HG03175 (cell line): ENCODE data around the gene SPG21.
A peak's percentile ranks its signal among the peaks of the same experiment; 100 is the strongest.
"Not testable (repeated sequence)": the region's sequence is repeated elsewhere in the genome, so short reads cannot be mapped to it uniquely, and the experiment has no call there.

Source experiments
- ATAC-seq: cut with Tn5 transposase; IDR thresholded peaks from one replicate; pipeline ENCODE4 v1.9.1; 2021; ENCODE audit warnings: mild to moderate bottlenecking, moderate library complexity; ENCODE audit not compliant: unreplicated experiment

The SPG21 gene, protein sequence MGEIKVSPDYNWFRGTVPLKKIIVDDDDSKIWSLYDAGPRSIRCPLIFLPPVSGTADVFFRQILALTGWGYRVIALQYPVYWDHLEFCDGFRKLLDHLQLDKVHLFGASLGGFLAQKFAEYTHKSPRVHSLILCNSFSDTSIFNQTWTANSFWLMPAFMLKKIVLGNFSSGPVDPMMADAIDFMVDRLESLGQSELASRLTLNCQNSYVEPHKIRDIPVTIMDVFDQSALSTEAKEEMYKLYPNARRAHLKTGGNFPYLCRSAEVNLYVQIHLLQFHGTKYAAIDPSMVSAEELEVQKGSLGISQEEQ

DNA sequence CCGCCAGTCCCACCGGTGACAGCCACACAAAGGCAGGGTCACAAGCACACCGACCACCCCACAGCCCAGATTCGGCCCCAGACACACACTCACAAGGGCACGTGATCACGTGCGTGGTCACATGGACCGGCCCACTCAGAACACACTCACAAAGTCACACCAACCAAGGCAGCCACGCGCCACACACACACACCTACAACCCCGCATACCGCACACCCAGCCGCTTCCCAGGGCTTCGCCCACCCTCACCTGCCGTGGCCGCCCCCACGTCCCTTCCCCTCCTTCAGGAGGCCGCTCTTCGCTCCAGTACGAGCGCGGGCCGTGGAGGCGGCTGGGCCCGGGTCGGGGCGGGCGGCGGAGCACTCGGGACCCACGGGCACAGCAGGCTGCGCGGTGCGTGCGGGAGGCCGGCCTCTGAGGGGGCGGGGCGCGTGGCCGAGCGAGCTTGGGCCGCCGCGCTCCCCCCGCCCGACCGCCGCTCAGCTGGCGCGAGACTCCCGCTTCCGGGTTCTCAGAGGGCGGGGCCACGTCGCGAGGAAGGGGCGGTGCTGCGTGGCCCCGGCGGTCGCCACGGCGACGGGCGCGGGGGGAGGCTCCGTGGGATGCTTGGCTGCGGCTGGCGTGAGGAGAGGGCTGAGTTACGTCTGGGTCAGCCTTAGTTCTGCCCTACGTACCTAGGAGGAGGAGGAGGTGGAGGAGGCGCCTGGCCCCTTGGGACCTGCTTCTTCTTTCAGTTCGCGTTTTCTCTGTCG, at the start of gene SPG21:
TSS of gene SPG21 (minus strand) at position 499 of the 752 bp plus-strand sequence. CDS start 6,345 bp downstream, outside the sequence.
- ATAC-seq = peak; percentile 95

DNA sequence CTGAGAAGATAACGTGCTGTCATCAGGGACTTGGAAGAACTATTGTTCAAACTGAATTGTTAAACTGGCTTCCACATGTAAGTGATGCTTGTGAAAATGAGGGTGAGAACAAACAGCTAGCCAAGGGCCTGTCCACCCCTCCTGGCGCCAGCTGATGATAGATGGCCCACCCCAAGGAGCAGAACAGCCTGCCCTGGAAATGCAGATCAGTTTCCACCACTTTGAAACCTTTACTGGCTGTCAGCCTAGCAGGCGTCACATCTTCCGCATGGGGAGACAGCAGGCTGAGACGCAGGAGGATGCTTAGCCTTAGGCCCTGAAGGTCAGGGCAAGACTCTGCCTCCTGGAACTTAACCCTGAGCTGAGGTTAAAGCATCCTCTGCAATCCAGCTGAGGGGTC, 49.1 kb upstream of the SPG21 start:
- no peak for ATAC-seq

DNA sequence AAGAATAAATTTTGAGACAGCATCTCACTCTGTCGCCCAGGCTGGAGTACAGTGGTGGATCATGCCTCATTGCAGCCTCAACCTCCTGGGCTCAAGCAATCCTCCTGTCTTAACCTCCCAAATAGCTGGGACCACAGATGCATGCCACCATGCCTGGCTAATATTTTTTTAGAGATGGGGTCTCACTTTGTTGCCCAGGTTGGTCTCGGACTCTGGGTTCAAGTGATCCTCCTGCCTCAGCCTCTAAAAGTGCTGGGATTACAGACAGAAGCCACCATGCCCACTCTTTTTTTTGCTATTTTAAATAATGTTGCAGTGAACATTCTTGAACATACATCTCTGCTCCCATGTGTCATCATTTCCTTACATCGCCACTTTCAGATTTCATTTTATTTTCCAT, 48.7 kb upstream of the SPG21 start:
- ATAC-seq = no peak

DNA sequence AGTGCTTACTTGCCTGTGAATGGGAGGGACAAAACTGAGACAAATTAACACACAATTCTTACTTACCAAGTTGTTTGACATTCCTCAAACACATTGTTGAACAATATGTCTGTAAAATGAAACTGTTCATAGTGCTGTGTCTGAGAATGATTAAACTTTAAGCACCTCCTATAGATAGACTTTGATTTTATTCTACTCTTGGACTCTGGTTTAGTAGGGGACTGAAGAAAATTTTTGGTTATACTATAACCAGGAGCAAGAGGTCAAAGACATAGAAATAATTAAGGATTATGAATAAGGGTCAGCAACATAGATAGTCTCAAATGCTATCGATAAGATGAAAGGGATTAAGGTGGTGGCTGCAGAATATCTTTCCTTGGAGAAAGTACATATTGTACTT, 47.6 kb upstream of the SPG21 start:
- ATAC-seq = no peak

DNA sequence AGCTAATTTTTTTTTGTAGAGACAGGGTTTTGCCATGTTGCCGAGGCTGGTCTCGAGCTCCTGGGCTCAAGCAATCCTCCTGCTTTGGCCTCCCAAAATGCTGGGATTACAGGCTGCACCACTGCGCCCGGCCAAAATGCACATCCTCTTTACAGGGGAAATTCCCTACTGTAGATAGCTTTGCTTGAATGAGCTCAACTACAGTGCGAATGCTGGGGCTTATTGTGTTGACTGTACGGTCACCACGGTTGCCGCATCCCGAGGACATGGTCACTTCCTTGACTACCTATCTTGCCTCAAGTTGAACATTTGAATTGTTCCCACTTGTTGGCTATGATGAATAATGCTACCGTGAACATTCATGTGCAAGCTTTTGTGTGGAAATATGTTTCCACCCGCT, 45.0 kb upstream of the SPG21 start:
- ATAC-seq = no peak

DNA sequence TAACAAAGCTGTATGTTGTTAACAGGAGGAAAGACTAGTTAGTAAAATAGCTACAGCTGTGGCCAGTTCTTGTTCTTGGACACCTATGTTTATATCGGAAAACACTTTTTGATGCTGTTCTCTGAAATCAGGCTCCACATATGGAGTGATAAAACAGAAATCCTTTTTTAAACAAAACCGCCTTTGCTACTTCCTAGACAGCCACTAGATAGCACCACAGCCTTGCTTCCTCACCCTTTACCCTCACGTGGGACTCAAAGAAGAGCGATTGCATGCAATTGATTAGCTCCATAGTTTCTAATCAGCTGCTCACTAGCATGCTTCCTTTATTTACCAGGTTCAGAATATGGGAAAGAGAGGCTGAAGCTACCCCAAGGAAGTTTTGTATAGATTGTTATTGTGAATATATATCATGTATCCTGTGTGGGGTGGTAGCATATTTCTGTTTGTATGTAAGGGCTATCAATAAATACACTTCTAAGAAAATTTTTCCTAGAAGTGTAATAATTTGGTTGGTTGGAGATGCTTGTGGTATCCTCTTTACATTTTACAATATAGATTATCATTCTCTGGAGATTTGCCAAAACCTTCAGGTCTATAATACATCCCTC, 44.0 kb upstream of the SPG21 start:
- no peak for ATAC-seq

DNA sequence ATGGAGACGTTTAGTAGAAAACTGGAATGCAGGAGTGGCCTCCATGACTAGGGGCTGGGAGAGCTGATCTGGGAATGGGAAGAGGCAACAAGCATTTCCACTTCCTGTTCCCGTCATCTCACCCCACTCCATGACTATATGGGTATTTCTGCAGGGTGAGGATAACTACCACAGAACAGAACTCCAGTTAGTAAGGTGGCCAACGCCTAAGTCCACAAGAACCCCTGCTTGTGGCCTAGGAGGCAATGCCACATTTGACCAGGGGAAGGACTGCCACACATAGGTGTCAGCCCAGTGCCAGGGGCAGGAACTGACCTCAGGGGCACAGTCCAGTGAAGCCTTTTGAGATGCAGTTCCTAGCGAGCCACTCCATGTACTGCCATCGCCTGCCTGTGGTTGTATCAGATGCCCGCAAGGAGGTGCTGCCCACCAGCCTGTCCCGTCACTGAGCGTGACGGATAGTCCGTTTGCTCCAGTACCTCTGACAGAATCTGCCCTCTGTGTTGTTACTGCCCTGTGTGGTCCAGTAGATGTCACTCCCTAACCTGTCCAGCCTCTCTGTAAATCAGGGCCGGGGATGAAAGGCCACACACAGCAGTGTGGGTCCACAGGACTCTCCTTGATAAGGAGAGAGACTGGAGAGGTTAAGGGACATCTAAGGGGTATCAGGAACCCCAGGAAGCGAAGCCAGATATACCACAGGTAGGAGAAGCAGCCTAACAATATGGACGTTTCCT, 43.3 kb upstream of the SPG21 start:
- no peak for ATAC-seq

DNA sequence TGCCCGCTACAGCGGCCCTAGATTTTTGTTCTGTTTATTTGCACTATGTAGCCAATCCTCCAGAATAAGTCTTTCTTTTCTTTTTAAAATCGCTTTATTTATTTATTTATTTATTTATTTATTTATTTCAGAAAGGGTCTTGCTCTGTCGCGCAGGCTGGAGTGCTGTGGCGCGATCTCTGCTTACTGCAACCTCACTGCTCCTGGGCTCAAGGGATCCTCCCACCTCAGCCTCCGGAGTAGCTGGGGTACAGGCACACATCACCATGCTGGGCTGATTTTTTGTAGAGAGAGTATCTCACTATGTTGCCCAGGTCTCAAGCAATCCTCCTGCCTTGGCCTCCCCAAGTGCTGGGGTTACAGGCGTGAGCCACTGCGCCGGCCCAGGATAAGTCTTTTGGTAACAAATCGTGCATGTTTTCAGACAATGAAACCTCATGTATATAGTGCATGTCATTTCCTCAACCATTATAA, 40.1 kb upstream of the SPG21 start:
- no peak for ATAC-seq

DNA sequence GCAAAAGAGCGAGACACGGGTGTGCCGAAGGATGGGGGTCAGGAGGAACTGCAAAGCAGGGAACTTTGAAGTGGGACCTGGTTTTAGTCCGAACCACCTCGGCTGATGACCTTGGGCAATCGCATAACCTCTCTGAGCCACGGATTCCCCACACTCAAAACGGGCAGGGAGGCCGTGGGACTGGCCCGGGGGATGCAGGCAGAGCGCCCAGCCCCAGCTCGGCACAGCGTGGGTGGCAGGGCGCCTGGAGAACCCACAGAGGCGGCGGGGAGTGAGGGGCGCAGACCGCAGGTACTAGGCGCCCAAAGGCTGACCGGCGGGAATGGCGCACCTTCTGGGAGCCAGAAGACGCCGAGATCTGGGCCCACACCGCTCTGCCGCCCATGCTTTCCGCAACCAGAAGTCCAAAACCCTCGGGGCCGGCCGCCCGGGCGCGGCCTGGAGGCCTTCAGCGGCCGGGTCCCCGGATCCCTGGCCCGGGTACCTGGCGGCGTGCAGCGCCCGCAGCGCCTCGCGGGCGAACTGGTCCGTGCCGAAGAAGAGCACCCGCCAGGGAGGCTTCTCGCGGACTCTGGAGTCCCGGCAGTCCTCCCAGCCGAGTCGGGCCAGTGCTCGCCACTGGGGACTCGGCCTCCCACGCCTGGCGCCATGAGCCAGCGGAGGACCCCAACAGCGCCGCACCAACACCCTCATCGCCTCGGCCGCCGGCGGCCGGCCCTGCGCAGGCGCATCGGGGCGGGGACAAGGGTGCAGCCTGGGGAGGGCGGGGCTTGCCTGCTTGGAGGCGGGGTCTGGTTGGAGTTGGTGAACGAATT, 39.4 kb upstream of the SPG21 start, which contains the start of gene MTFMT:
TSS of gene MTFMT (minus strand) at position 719 of the 815 bp plus-strand sequence. CDS start at position 693, 26 bp downstream.
- peak; percentile 78 for ATAC-seq

DNA sequence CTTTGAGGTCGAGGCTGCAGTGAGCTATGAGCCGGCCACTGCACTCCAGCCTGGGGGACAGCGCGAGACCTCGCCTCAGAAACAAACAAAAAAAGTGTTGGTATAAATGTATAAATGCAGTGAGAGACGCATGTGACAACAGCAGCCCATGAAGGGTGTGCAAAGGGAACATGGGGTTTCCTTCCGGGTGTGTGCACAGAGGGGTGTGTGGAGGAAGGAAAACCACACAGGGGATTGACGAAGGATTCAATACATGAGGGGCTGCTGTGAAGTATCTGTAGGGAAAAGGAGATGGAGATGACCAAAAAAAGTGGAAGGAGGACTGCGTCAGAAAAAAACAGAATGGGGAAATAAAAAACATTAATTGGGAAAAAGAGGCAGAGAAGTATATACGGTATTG, 38.6 kb upstream of the SPG21 start:
- ATAC-seq = no peak

DNA sequence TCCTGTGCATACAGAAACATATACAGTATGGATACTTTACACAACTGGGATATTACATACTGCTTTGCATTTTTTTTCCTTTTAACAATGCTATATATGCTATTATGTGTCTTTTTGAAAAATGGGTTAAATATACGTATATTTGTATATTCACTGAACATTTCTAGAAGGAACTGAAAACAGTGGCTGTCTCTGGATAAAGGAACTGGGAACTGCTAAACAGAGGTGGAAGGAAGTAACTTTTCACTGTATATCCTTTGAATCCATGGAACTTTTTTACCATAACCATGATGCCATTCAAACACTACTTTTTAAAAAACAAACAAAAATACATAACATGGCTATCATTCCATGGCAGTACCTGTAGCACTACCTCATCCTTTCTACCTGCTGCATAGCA, 37.9 kb upstream of the SPG21 start:
- no peak for ATAC-seq

DNA sequence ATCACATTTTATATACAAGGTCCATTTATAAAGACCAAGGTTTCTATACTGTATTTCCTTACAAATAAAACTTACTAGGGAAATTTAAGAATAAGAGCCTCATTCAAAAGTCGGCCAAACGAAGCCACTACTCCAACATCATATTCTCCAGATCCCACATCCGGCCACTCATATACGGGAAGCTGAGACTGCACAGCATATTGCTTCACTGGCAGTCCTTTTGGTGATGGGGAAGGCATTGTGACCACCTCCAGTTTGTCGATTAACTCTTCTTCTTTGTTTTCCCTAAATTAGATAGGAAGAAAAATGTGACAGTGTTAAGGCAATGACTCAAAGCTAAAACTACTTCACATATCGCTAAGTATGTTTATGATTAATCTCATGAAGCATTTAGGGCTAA, 37.0 kb upstream of the SPG21 start:
- no peak for ATAC-seq

DNA sequence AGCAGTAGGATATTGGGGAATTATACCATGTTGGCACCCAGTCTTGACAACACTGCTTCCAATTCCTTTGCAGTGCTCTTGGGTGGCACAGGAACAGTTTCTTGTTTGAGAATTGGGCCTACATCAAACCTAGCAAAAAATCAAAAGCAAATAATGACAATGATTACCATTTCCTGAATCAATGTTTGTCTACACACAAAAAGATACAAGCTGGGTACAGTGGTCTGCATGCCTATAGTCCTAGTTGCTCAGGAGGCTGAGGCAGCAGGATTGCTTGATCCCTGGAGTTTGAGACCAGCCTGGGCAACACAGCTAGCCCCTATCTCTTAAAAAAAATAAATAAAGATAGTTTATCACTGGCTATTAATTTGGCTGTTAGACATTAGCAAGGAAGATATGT, 31.8 kb upstream of the SPG21 start:
- no peak for ATAC-seq

DNA sequence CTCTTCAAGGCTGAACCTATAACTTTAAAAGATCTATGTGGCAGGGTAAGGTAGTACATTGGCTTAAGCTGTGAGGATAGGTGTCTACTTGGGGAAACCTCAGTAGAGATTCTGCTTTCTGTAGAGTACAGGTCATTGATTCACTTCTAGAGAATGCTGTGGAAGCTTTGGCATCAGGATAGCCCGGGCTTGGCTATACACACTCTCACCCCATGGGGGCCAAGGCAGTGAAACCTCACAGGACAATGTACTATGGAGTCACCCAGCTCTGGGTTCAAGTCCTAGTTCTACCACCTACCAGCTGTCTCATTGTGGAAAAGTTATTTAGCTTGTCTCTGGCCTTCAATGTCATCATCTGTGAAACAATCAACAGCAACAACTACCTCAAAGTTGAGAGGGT, 30.7 kb upstream of the SPG21 start:
- no peak for ATAC-seq

DNA sequence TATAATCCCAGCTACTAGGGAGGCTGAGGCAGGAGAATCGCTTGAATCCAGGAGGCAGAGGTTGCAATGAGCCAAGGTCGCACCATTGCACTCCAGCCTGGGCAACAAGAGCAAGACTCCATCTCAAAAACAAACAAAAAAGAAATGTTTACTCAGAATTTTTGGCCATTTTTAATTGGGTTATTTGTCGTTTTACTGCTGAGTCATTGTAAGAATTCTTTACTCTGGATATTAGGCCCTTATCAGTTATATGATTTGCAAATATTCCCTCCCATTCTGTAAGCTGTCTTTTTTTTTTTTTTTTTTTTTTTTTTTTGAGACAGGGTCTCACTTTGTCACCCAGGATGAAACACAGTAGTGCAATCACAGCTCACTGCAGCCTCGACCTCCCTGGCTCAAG, 21.5 kb upstream of the SPG21 start:
- not testable (repeated sequence) for ATAC-seq

DNA sequence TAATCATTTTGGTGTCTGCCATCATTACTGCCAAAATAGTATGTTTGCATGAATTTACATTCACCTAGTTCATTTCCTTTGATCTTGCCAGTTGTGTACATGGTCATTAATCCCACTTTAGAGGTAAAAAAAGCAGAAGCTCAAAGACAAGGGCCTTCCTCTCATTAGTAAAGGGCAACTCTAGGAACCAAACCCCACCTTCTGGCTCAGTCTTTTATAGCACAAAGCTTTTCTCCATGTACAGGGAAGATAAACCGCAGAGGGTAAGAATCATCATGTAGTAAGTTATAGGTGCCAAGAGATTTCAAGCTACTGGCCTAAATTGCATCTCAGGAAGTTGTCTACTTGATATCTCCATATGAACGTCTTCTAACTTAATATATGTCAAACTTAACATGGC, 19.3 kb upstream of the SPG21 start:
- ATAC-seq = no peak

DNA sequence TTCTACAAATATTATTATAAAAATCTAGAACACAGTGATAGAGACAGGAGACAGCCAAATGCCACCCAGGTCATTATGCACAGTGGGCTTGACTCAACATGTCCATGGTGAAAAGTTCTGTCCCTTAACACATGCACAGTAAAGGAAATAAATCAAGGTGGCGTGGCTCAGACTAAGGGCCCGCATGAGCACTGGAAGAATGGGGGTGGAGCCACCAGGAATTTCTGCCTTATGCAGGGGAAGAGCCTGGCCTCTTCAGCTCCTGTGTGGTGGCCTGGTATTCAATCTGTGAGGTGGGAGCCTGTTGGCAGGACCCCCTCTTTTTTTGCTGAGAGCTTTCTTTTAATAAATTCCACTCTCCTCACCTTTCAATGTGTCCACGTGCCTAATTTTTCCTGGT, 17.2 kb upstream of the SPG21 start:
- no peak for ATAC-seq

DNA sequence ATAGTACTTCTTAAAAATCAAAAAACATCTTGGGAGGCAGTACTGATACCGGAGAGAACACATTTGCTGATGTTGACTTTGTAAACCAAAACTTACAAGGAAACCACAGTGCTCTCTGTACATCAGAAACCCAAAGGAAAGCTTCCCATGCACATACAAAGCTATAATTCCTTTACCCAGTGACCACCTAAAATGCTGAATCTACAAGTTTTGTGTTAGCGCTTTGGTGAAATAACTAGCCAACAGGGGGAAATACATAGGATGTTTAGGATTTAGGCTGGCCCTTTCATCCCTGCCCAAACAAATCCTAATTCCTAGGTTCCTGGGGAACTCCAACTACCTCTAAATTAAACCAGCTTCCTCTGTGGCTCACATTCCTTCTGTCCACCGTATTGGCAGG, 15.3 kb upstream of the SPG21 start:
- no peak for ATAC-seq

DNA sequence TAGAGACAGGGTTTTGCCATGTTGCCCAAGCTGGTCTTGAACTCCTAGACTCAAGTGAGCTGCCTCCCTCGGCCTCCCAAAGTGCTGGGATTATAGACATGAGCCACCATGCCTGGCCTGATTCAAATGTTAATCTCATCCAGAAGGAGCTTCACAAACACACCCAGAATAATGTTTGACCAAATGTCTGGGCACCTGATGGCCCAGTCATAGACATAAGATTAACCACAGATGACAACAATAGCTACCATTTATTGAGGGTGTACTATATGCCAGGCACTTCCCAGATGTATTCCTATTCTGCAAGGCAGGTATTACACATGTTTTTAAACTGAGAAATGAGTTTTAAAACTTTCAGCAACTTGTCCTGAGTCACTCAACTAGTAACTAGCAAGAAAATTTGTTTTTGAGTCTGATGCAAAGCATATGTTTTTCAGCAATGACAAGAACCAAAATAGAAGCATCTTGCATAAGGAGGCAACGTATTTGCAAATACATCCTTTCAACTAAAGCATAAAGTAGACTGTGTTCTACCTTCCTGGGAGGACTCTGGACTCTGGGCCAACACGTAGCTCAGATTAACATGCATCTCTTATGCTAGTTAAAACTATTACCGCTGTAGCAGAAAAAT, 8.1 kb upstream of the SPG21 start:
- ATAC-seq = no peak

DNA sequence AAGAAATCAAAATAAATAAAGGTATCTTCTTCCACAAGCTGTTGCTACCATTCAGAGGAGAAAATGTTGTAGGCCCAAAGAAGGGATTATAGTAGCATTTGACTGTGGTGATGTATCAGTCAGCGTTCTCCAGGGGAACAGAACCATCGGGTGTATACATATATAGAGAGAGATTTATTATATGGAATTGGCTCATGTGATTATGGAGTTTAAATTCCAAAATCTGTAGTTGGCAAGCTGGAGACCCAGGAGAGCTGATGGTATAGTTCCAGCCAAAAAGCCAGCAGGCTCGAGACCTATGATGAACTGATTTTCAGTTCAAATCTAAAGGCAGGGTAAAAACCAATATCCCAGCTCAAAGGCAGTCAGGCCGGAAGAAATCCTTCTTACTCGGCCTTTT, 7.4 kb upstream of the SPG21 start:
- no peak for ATAC-seq
